Kidney glomerular epithelial cell (primary cell): ENCODE data around the gene DNMBP.

Source experiments
- DNase-seq: peaks from one replicate; lab custom pipeline; 2025; lab: John Stamatoyannopoulos, UW

The DNMBP gene

GRCh38 chr10:100009793-100010676 is at the start of gene DNMBP:
Gene DNMBP (minus strand): TSS chr10:100009947. CDS start chr10:99972124, 37,823 bp downstream.
- DNase-seq = peak; percentile 49

- DNase-seq = no peak
These were observed 48.2 kb upstream of the DNMBP start for GRCh38 chr10:100057948-100058347.

GRCh38 chr10:100053686-100054460 is 44.1 kb upstream of the DNMBP start:
- DNase-seq = no peak

- DNase-seq = peak; percentile 86
These were observed 36.3 kb upstream of the DNMBP start for GRCh38 chr10:100046021-100046486.

- no peak for DNase-seq
These were observed 35.8 kb upstream of the DNMBP start for GRCh38 chr10:100045592-100045991.

GRCh38 chr10:100043796-100044195 is 34.0 kb upstream of the DNMBP start:
- DNase-seq = no peak

- no peak for DNase-seq
These were observed 33.6 kb upstream of the DNMBP start for GRCh38 chr10:100043344-100043743.

- DNase-seq = no peak
These were observed 31.7 kb upstream of the DNMBP start for GRCh38 chr10:100041306-100042002.

- no peak for DNase-seq
These were observed 28.9 kb upstream of the DNMBP start for GRCh38 chr10:100038561-100039071.

GRCh38 chr10:100037758-100038315 is 28.1 kb upstream of the DNMBP start:
- DNase-seq = no peak

- DNase-seq = no peak
These were observed 27.1 kb upstream of the DNMBP start for GRCh38 chr10:100036850-100037249.

GRCh38 chr10:100033766-100034418 is 24.1 kb upstream of the DNMBP start:
- DNase-seq = no peak

- no peak for DNase-seq
These were observed 17.7 kb upstream of the DNMBP start for GRCh38 chr10:100027416-100027815.

- no peak for DNase-seq
These were observed 15.8 kb upstream of the DNMBP start for GRCh38 chr10:100025576-100025975.

- DNase-seq = no peak
These were observed 15.0 kb upstream of the DNMBP start for GRCh38 chr10:100024748-100025147.

GRCh38 chr10:100022403-100022802 is 12.7 kb upstream of the DNMBP start:
- DNase-seq = no peak

GRCh38 chr10:100021322-100021721 is 11.6 kb upstream of the DNMBP start:
- DNase-seq = no peak

GRCh38 chr10:100020886-100021253 is 11.1 kb upstream of the DNMBP start:
- no peak for DNase-seq

GRCh38 chr10:100020142-100020885 is 10.6 kb upstream of the DNMBP start:
- DNase-seq = no peak

- no peak for DNase-seq
These were observed 10.0 kb upstream of the DNMBP start for GRCh38 chr10:100019787-100020141.
